GM12865 (cell line): ENCODE measurements around the gene MMEL1.

Experiments
- DNase-seq: peaks from one replicate; pipeline ENCODE4 v3.0.0; 2010; ENCODE audit warnings: low read depth
- H3K4me3 ChIP-seq: 2 replicates; pipeline ENCODE4 v1.5.1; 2011; ENCODE audit warnings: mild to moderate bottlenecking, low read depth, low read length, control low read depth
- CTCF ChIP-seq: IDR thresholded peaks from 2 replicates; pipeline ENCODE4 v1.5.1; 2011; ENCODE audit warnings: low read length, control low read depth, low read depth, inconsistent platforms; ENCODE audit not compliant: insufficient read depth; ENCODE audit errors: missing control alignments

MMEL1 gene

GRCh38 chr1:2583871-2584351 lies 48.9 kb downstream of the MMEL1 start:
- DNase-seq: no peak
- no peak for TF ChIP-seq CTCF
- H3K4me3 ChIP-seq: no peak overlapping the region

- no peak overlapping the region for H3K4me3 ChIP-seq
- DNase-seq: no peak
Measured at GRCh38 chr1:2583331-2583791, 49.5 kb downstream of the MMEL1 start.

GRCh38 chr1:2582391-2582790 lies 50.4 kb downstream of the MMEL1 start:
- no peak for DNase-seq
- TF ChIP-seq CTCF: no peak
- no peak overlapping the region for H3K4me3 ChIP-seq

More at GRCh38 chr1:2583331-2583791, 49.5 kb downstream of the MMEL1 start:
- no peak for TF ChIP-seq CTCF

- TF ChIP-seq CTCF: no peak
- H3K4me3 ChIP-seq: no peak overlapping the region
- DNase-seq: no peak
Measured at GRCh38 chr1:2580691-2581090, 52.1 kb downstream of the MMEL1 start.

GRCh38 chr1:2578758-2579118 lies 54.1 kb downstream of the MMEL1 start:
- DNase-seq: no peak
- no peak for TF ChIP-seq CTCF
- peak overlapping the region; percentile 76 for H3K4me3 ChIP-seq

GRCh38 chr1:2577565-2578075 lies 55.2 kb downstream of the MMEL1 start:
- peak overlapping the region; percentile 76 for H3K4me3 ChIP-seq
- peak; percentile 80 for DNase-seq

GRCh38 chr1:2575801-2576663 lies 56.8 kb downstream of the MMEL1 start:
- peak; percentile 57 for DNase-seq
- H3K4me3 ChIP-seq: peak overlapping the region; percentile 65

More at GRCh38 chr1:2575801-2576663, 56.8 kb downstream of the MMEL1 start:
- no peak for TF ChIP-seq CTCF
